Measurements from ENCODE around the gene P2RX2. TPM values are rescaled to one million over a fixed set of nuclear protein-coding genes. Genes with fewer than 3 reads are reported as not detected.

Gene P2RX2
- total RNA-seq, 2 donors from 2014 or later = 1.0 TPM; not detected in 1

DNA sequence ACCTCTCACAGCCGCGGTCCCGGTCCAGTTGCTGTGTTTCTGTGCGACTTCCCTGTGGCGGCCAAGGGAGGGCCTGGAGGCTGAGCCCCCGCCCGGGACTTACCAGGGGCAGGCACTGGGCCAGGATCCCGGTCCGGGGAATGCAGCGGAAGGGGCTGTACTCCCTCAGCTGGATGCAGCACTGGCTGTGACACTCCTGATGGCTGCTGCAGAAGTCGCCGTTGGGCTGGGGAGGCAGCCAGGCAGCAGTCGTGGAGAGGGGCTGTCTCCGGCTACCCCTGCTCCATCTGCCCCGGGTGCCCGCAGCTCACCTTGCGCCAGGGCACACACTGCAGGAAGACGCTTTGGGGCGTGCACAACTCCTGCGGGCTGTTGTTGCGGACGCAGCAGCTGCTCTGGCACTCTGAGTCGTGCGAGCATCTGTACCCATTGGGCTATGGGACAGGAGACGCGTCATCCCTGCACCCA lies 14.4 kb upstream of the P2RX2 start:
- ATAC-seq (no peak), DNase-seq (no peak)
- Histone ChIP-seq H3K4me1 (peaks cover 22% of the 10 kb centered on the region), H3K27ac (no peak overlapping the region), H3K27me3 (peaks cover 0 to 41% of the 10 kb centered on the region in 2 donors), H3K9me3 (no peaks in the 10 kb centered on the region), H3K4me3 (no peak overlapping the region), H3K36me3 (replicated peaks in 1 of 2; ENCODE audit: insufficient read depth in 1 of 2, low read depth in 2 of 2) (no peaks in the 10 kb centered on the region)
- TF ChIP-seq, protein P1, sequence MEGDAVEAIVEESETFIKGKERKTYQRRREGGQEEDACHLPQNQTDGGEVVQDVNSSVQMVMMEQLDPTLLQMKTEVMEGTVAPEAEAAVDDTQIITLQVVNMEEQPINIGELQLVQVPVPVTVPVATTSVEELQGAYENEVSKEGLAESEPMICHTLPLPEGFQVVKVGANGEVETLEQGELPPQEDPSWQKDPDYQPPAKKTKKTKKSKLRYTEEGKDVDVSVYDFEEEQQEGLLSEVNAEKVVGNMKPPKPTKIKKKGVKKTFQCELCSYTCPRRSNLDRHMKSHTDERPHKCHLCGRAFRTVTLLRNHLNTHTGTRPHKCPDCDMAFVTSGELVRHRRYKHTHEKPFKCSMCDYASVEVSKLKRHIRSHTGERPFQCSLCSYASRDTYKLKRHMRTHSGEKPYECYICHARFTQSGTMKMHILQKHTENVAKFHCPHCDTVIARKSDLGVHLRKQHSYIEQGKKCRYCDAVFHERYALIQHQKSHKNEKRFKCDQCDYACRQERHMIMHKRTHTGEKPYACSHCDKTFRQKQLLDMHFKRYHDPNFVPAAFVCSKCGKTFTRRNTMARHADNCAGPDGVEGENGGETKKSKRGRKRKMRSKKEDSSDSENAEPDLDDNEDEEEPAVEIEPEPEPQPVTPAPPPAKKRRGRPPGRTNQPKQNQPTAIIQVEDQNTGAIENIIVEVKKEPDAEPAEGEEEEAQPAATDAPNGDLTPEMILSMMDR (IDR thresholded peaks at IDR 0.05) = no peak
- TF ChIP-seq POLR2A (IDR thresholded peaks at IDR 0.05) = no peak
- intact Hi-C loops (cut with DNase I) = no loop called here
- WGBS, 2 donors = 40 to 71% methylated on average over 10 to 25 of the region's 26 CpGs

DNA sequence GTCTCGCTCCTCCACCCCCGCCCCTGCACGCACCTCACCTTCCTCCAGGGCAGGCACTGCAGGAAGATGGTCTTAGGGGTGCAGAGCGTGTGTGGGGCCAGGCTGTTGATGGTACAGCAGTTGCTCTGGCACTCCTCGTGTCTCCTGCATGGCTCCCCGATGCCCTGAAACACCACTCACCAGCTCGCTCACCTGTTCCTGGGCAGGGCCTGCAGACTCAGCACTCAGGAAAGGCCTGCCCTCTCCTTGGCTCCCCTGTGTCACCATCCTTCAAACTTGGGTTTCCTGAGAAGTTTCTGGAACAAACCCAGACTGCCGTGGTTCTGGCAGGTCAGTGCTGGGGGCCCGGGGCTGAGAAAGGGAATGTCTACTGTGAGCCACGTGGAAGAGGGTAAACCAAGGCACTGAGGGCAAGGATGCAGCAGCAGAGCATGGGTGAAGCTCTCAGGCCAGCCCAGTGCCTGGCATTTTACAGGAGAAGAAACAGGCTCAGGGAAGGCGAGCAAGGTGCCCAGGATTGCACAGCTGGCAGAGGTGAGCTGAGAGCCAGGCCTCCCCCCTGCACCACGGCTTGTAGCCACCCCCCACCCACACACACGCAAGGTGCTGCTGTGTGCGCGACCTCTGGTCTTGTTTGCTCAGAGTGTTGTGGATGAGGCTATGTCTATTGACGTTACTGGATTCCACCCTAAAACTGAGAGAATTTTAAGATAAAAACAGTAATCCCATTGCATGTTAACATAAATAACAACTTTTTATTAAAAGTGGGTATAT lies 13.7 kb upstream of the P2RX2 start:
- intact Hi-C loops (cut with DNase I) = no loop called here
- Histone ChIP-seq H3K4me1 (peaks cover 21% of the 10 kb centered on the region), H3K36me3 (replicated peaks in 1 of 2; ENCODE audit: insufficient read depth in 1 of 2, low read depth in 2 of 2) (no peaks in the 10 kb centered on the region), H3K27ac (no peak overlapping the region), H3K9me3 (no peaks in the 10 kb centered on the region), H3K4me3 (no peak overlapping the region), H3K27me3 (peaks cover 0 to 42% of the 10 kb centered on the region in 2 donors)
- WGBS, 2 donors = 46 to 52% methylated on average over 10 to 14 of the region's 16 CpGs
- DNase-seq (no peak), ATAC-seq (no peak)
- TF ChIP-seq POLR2A (IDR thresholded peaks at IDR 0.05) = no peak
- TF ChIP-seq, protein P1 (IDR thresholded peaks at IDR 0.05) = no peak

DNA sequence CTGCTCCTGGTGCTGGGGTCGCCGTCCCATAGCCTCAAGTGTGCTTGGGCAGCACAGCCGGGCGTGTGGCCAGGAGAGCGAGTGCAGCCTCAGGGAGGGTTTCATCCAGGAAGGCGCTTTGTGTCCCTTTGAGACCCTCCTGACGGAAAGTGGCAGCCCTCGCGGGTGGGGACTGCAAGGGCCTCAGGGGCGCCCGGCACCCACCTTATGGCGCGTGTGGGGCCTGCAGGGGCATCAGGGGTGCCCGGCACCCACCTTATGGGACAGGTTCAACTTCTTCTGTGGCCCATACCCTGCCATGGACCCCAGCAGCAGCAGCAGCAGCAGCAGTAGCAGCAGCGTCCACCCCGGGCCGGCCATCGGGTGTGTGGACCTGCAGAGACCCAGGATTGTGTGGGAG lies 12.7 kb upstream of the P2RX2 start:
- 61 to 74% methylated on average over 7 to 16 of the region's 18 CpGs for WGBS, 2 donors
- no peaks in the 10 kb centered on the region for H3K36me3 ChIP-seq (replicated peaks in 1 of 2; ENCODE audit: insufficient read depth in 1 of 2, low read depth in 2 of 2)
- no peak overlapping the region for H3K27ac ChIP-seq
- no peak for DNase-seq
- intact Hi-C loops (cut with DNase I) = no loop called here
- no peaks in the 10 kb centered on the region for H3K9me3 ChIP-seq
- no peak overlapping the region for H3K4me3 ChIP-seq
- peaks cover 0 to 52% of the 10 kb centered on the region in 2 donors for H3K27me3 ChIP-seq
- peaks cover 11% of the 10 kb centered on the region for H3K4me1 ChIP-seq
- TF ChIP-seq, protein P1 (IDR thresholded peaks at IDR 0.05) = no peak
- no peak for TF ChIP-seq POLR2A (IDR thresholded peaks at IDR 0.05)
- ATAC-seq = no peak

DNA sequence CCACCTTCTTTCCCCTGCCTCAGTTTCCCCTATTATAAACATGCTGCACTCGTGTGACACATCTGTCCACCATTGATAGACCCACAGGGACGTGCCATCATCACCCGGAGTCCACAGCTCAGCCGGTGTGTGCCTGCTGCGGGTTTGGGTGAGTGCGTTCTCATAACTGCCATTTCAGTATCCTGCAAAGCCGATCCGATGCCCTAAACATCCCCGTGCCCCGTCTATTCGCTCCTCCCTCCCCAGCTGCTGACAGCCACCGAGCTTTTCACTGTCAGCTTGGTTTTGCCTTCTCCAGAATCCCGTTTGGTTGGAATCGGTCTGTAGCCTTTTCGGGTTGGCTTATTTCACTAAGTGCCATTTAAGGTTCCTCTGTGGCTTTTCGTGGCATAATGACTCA lies 12.1 kb upstream of the P2RX2 start:
- Histone ChIP-seq H3K4me3 (no peak overlapping the region), H3K9me3 (peaks cover 0 to 4% (median 0%) of the 10 kb centered on the region in 3 donors), H3K27ac (no peak overlapping the region), H3K27me3 (peaks cover 0 to 51% of the 10 kb centered on the region in 2 donors), H3K36me3 (replicated peaks in 1 of 2; ENCODE audit: insufficient read depth in 1 of 2, low read depth in 2 of 2) (no peaks in the 10 kb centered on the region), H3K4me1 (peaks cover 10% of the 10 kb centered on the region)
- ATAC-seq (no peak), DNase-seq (no peak)
- intact Hi-C loops (cut with DNase I) = no loop called here
- 57 to 61% methylated on average over 16 of the region's 16 CpGs for WGBS, 2 donors
- TF ChIP-seq, protein P1 (IDR thresholded peaks at IDR 0.05) = no peak
- no peak for TF ChIP-seq POLR2A (IDR thresholded peaks at IDR 0.05)

Data from body of pancreas (tissue), 4 donors.